ENCODE measurements around the gene SPCS3.

GRCh38 chr4:176358083-176358469, 38.3 kb downstream of the SPCS3 start:
- no peak for TF ChIP-seq EZH2 (IDR thresholded peaks at IDR 0.05)
- TF ChIP-seq CTCF (IDR thresholded peaks at IDR 0.05): no peak
- no peak for TF ChIP-seq EZH2phosphoT487 (IDR thresholded peaks at IDR 0.05)
